HG03571 (cell line): ENCODE data around the gene NCAPH2.
"Not testable (repeated sequence)": the region's sequence is repeated elsewhere in the genome, so short reads cannot be mapped to it uniquely, and the experiment has no call there.

Source experiments
- ATAC-seq: cut with Tn5 transposase; IDR thresholded peaks from one replicate; pipeline ENCODE4 v1.9.1; 2021; ENCODE audit not compliant: unreplicated experiment

Gene NCAPH2

DNA sequence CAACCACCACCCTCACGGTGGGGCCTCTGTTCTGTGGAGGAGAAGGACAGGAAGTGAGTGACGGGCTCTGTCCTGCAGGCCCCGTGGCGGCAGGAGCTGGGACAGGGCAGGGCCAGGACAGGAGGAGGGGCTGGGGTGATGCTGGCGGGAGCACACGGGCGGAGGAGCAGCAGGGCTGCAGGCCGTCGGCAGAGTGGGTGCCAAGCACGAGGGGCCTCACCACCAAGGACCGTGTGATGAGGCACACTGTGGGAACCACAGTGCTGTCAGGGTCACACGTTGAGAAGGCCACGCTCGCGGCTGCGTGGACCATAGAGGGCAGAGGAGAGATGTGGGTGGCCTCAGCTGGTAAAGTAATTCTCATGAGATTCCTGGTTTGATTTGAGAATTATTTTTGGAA lies 8.9 kb downstream of the NCAPH2 start:
- no peak for ATAC-seq

DNA sequence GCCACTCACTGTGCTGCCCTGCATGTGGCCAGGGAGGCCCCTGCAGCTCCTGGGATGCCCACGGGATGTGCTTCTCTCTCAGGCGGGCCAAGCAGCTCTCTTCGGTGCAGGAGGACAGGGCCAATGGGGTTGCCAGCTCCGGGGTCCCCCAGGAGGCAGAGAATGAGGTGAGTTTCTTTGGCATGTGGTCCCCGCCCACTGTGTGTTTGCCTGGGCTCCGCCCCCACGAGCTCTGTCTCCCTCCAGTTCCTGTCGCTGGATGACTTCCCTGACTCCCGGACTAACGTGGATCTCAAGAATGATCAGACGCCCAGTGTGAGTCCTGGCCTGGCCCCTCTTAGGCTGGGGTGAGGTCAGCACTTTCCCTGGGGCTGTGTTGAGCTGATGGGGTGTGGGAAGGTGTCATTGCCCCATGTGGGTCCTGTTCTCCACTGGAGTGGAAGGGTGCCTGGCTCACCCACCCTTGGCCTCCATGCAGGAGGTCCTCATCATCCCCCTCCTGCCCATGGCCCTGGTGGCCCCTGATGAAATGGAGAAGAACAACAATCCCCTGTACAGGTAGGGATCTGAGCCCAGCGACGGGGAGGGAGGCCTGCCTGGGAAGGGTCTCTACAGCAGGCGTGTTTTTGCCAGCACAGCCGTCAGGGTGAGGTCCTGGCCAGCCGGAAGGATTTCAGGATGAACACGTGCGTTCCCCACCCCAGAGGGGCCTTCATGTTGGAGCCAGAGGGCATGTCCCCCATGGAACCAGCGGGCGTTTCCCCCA lies 9.7 kb downstream of the NCAPH2 start:
- no peak for ATAC-seq

DNA sequence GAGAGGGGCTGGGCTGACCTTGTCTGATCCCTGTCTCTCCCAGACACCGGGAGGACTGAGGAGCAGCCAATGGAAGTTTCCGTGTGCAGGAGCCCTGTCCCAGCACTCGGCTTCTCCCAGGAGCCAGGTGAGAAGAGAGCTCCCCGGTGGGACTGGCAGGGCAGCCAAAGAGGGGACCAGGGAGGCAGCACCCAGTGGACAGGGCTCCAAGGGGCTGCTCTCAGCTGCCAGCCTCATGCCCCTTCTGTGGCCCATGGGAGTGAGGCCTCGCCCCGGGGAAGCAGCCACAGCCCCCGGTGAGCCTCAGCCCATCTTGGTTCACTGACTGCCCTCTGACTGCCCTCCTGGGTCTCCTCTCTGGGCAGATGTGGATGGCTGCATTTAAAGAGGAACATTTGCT lies 10.6 kb downstream of the NCAPH2 start:
- ATAC-seq: no peak

DNA sequence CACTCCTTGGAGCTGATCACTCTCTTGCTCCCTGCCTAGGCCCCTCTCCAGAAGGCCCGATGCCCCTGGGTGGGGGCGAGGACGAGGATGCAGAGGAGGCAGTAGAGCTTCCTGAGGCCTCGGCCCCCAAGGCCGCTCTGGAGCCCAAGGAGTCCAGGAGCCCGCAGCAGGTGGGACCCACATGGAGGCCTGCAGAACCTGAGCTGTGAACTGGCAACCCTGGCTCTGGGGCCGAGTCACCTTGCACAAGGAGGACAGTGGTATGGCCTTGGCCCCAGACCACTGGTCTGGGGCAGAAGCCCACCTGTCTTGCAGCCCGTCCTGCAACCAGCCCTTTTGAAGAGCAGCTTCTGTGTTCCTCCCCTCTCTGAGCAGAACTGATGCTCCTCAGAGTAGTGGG lies 11.1 kb downstream of the NCAPH2 start:
- no peak for ATAC-seq

DNA sequence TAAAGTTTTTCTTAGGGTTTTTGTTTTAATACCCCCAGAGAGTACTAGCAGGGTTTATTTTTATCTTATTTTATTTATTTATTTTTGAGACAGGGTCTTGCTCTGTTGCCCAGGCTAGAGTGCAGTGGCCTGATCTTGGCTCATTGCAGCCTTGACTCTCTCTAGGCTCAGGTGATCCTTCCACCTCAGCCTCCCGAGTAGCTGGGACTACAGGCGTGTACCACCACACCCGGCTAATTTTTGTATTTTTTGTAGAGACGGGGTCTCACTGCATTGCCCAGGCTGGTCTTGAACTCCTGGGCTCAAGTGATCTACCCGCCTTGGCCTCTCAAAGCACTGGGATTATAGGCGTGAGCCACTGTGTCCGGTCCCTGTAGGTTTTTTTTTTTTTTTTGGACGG lies 12.2 kb downstream of the NCAPH2 start:
- ATAC-seq: not testable (repeated sequence)

DNA sequence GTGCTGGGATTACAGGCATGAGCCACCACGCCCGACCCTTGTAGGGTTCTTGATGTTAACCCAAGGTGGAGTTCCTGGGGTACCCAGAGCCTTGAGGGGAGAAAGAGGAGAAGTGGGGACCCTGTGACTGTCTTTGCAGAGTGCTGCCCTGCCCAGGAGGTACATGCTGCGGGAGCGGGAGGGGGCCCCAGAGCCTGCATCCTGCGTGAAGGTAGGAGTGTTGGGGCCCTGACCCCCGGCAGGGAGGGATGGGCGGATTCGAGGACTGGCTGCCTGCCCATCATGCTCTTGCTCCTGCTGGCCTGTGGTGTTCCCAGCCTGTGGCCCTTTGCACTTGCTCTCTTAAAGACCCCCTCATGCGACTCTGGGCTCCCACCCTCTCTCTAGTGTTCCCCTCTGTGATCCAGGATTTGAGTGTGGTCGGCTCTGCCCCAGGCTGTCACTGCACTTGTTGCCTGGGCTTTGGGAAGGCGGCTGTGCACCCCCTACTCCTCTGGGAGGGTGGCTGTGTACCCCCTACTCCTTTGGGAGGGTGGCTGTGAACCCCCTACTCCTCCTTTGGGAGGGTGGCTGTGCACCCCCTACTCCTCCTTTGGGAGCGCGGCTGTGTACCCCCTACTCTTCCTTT lies 12.9 kb downstream of the NCAPH2 start:
- no peak for ATAC-seq

DNA sequence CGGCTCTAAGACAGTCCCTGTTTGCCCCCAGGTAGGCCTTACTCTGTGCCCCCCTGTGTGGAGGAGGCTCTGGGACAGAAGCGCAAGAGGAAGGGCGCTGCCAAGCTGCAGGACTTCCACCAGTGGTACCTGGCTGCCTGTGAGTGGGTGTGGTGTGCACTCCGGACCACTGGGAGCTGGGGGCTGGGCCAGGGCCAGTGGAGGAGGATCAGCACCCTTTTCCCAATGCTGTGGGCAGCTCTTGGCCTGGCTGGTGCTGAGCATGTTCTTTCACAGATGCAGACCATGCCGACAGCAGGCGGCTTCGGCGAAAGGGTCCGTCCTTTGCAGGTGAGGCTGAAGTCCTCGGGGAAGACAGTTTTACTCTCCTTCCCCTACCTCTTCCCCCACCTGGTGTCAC lies 13.7 kb downstream of the NCAPH2 start:
- ATAC-seq: no peak

DNA sequence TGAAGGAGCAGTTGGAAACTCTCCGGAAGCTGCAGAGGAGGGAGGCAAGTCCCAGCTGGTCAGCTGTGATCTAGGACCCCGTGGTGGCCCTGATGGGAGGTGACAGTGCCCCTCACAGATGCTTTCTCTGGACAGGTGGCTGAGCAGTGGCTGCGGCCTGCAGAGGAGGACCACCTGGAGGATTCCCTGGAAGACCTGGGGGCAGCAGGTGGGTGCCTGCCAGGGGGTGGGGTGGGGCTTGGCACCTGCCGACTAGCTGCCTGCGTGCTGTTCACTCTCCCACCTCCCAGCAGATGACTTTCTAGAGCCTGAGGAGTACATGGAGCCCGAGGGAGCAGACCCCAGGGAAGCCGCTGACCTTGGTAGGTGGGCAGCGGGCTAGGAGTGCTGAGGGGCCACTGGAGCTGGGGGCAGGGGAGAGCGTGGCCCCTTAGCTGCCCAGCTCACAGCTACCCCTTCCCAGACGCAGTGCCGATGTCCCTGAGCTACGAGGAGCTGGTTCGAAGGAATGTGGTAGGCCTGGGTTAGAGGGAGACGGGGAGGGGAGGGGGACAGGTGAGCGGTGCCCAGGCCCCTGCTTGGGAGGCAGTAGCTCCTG lies 14.3 kb downstream of the NCAPH2 start:
- ATAC-seq: no peak

DNA sequence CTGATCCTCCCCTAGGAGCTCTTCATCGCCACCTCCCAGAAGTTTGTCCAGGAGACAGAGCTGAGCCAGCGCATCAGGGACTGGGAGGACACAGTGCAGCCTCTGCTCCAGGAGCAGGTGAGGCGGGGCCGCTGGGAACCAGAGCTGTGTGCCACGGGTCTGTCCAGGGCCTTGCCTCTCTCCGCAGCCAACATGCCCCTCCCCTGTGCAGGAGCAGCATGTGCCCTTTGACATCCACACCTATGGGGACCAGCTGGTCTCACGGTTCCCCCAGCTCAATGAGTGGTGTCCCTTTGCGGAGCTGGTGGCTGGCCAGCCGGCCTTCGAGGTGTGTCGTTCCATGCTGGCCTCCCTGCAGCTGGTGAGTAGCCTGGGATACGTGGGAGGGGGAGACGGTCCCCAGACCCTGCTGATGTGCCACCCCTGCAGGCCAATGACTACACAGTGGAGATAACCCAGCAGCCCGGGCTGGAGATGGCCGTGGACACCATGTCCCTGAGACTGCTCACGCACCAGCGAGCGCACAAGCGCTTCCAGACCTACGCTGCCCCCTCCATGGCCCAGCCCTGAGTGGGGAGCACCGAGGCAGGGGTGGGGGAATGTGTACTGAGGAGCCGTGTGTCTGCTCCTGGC lies 14.9 kb downstream of the NCAPH2 start:
- ATAC-seq: no peak

DNA sequence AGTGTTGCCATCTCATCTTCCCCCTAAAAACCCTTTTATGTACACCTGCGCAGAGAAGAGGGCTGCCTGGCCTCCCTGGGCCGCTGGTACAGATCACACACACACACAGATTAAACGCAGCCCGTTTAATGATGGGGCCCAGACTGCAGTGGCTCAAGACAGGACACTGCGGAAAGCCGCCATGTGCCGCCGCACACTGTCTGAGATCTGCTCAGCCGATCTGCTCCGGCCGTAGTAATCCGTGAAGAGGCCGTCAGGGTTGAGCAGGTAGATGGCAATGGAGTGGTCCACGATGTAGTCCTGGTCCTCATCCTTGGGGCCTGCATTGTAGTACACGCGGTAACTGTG lies 15.4 kb downstream of the NCAPH2 start:
- no peak for ATAC-seq

DNA sequence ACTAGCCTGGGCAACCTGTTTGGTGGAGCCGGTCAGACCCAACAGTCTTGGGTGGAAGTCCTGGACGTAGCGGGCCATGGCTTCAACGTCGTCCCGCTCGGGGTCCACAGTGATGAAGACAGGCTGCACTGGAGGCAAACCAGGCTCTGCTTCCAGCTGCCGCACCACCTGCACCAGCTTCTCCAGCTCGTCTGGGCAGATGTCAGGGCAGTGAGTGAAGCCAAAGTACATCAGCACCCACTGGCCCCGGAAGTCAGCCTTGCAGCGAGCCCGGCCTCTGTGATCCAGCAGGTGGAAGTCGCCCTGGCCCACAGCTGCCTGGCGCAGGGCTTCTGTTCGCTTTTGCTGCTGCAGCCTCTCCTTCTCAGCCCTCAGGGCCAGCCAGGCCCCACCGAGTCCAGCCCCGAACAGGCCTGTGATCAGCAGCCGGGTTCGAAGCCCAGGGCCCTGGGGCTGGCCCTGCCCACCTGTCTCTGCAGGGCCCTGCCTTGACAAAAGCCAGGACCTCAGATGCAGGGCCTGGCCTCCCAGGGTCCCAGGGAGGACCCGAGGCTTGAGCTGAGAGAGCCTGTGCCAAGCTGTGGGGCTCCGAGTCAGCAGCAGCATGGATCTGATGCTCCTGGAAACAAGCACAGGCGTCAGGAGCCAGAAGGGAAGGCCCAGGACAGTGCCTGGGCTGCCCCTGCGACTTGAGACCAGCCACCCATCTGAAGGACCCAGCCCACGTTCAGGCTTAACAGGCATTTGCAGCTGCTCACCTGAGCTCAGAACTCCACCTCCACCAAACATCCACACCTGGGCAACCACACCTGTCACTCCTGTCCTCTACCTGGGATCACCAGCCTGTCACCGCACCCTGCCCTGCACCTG lies 16.0 kb downstream of the NCAPH2 start:
- no peak for ATAC-seq

DNA sequence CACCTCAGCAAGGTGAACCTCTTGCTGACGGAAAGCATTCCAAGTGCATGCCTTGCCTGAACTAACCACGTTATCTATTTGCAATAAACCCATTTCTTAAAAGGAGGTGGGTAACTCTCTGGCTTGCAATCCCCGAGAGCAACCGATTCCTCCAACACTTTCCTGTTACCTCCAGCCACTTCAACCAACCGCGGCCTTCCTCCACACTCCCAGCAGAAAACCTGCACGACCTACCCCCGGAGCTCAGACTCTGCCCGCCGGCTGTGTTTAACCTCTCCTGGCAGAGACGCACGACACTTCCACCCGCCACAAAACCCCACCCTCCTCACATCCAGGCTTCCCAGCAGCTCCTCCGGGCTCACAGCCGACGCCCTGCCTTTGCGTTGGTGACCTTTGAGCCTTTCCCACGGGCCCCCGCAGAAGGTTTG lies 16.7 kb downstream of the NCAPH2 start:
- no peak for ATAC-seq

DNA sequence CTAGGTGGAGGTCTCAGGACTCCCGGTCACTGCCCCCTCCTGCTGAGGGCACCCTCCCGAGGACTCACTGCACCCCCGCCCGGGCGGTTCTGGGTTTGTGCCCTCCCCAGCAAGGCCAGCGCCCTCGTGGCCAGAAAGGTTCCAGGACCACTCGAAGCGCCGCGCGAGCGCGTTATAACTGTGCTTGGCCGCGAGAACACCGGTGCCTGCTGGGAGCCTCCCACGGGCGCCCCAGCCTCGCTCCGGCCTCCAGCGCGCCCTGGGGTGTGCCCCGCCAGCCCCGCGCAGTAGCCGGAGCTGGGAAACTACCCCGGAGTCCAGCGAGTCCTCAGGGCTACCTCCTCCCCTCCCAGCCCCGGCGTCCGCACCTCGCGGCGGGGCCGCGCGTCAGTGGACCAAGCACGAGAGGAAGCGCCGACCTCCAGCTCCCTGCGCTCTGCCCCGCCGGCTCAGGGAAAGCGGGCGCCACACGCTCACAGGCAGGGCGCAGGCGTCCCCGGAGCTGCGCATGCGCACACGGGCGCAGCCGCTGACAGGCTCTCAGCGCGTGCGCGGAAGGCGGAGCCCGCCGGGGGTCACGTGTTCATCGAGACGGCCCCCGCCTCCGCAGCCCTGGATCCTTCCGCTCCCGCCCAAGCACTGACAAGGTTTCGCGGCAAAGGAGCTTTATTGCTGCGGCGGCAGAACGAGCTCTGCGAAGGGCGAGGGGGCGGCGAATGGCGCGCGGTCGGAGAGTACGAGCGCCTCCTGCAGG lies 17.3 kb downstream of the NCAPH2 start, which contains the start of gene SCO2:
Gene SCO2 (minus strand): TSS at position 495 of the 754 bp plus-strand sequence. CDS start 1,187 bp downstream, outside the sequence.
- peak; percentile 36 for ATAC-seq

DNA sequence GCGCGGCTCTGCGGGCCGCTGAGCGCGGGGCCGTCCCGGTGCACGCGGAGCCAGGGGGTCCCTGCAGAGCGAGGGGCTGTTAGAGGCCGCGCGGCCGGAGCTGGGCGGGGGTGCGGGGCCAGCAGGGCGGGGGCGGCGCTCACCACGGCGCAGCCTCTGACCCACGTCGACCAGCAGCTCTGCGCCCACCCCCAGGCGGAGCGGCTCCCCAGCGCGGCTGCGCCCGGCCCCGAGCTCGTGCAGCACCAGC lies 17.8 kb downstream of the NCAPH2 start:
- peak; percentile 9 for ATAC-seq

DNA sequence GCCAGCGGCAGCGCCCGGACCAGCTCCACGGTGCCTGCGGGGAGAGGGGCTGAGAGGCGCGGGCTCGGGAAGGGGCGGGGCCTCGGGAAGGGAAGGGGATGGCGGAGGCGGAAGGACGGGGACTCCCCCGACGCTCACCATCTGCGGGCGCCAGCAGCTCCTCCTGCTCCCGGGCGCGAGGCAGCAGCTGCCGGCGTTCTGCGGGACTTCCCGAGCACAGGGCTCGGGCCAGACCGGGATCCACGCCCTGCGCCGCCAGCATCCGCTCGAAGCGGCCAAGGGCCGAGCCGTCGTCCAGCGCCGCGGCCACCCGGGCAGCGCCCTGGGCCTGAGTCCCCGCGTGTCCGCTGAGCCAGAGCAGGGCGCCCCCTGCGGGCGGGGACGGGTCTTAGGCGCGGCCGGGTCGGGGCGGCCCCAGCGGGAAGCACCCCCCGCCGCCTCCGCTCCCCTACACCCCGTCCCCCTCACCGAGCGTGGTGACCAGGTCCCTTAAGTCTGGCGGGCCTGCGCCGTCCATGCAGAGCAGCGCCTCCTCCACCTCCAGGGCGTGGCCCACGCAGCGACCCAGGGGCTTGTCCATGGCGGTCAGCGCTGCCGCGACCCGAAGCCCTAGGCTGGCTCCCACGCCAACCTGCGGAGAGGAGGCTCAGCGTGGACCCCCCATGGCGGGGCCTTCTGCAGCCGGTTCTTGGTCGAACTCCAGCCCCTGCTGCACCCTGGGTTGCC lies 18.2 kb downstream of the NCAPH2 start:
- ATAC-seq: peak; percentile 27

DNA sequence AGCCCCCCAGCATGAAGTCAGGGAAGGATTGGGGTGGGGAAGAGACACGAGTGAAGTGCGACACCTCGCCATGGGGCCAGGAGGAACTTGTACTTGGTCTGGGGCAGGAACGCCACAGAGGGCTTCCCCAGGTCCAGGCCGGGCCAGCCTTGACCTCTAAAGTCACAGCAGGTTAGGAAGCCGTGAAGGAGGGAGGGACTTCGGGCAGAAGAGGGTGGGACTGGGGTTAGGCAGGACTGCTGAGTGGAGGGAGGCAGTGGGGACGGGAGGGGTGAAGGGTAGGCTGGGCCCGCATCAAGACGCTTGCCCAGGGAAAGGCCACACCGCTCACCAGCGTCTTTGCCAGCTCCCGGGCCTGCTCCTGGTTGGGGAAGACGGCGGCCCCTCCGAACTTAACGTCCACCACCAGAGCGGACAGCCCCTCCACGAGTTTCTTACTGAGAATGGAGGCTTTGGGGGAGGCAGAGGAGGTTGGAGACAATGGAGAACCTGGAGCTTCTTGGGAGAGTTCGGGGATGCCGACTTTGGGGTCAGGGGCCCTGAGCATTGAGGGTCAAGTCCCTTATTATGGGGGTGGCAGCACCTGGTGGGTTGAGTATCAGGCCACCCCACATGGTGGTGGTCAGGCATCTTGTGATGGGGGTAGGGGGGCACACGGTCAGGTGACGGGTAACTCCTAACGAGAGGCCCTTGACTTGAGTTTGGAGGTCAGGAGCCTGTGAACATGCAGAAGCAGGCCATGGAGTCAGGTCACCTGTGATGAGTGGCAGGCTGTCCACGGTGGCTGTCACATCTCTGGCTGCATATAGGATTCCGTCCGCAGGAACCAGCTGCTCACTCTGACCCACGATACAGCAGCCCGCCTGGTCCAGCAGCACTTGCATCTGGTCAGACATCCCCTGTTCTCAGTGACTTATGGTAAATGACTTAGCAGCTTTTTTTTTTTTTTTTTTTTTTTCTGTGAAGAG lies 19.1 kb downstream of the NCAPH2 start:
- ATAC-seq: no peak

DNA sequence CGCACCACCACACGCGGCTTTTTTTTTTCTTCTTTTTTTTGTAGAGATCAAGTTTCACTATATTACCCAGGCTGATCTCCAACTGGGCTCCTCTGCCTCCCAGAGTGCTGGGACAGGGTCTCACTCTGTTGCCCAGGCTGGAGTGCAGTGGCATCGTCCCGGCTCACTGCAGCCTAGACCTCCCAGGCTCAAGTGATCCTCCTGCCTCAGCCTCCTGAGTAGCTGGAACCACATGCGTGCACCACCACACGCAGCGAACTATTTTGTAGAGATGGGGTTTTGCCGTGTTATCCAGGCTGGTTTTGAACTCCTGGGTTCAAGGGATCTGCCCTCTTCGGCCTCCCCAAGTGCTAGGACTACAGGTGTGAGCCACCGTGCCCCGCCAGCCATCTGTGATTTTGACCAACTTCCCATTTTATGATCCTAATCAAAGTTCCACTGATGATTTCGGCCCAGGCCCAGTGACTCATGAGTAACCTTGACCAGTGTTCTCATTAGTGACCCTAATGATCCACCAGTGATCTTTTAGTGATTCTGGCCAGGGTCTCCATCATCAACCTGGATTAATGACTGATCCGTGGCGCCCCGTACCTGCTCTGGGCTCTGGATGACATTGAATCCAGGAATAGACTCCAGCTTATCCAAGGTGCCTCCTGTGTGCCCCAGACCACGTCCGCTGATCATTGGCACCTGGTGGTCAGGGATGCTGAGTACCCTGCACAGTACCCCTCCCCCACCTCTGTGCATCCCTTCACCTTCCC lies 20.1 kb downstream of the NCAPH2 start:
- ATAC-seq: no peak
